Measurements from ENCODE around the gene HDAC4.

DNA sequence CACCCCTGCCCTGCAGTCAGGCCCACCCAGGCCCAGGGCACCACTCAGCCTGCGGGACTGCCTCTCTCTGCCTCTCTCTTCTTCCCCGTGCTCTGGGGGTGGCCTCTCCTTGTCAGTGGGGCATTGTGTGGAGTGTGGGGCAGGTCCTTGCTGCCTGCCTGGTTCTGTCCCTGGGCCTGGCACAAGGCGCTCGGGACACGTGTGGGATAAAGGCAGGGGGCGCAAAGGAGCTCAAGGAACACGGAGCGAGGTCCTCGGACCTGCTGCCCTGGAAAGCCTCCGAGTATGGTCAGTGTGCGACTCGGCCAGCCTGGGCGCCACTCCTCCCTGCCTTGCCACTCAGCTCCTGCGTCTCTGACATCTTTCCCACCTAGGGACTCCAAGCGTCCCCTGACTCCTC, 262.2 kb downstream of the HDAC4 start:
- TF ChIP-seq, protein P1, sequence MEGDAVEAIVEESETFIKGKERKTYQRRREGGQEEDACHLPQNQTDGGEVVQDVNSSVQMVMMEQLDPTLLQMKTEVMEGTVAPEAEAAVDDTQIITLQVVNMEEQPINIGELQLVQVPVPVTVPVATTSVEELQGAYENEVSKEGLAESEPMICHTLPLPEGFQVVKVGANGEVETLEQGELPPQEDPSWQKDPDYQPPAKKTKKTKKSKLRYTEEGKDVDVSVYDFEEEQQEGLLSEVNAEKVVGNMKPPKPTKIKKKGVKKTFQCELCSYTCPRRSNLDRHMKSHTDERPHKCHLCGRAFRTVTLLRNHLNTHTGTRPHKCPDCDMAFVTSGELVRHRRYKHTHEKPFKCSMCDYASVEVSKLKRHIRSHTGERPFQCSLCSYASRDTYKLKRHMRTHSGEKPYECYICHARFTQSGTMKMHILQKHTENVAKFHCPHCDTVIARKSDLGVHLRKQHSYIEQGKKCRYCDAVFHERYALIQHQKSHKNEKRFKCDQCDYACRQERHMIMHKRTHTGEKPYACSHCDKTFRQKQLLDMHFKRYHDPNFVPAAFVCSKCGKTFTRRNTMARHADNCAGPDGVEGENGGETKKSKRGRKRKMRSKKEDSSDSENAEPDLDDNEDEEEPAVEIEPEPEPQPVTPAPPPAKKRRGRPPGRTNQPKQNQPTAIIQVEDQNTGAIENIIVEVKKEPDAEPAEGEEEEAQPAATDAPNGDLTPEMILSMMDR (IDR thresholded peaks at IDR 0.05; ENCODE audit: insufficient read depth, low read depth, low read length), result no peak
- no peak for TF ChIP-seq EZH2 (IDR thresholded peaks at IDR 0.05; ENCODE audit: insufficient read depth, low read length)
